ENCODE data around the gene RIPOR1. TPM values are rescaled to one million over a fixed set of nuclear protein-coding genes. Genes with fewer than 3 reads are reported as not detected.
A peak's percentile ranks its signal among the peaks of the same experiment; 100 is the strongest.

Gene RIPOR1
- total and polyA plus RNA-seq, 2 experiments from 2014 or later, result 29.5 to 35.7 TPM

- Histone ChIP-seq H3K9me3 (ENCODE audit: low read depth) (no peaks in the 10 kb centered on the region), H3K4me1 (ENCODE audit: low read depth) (no peaks in the 10 kb centered on the region), H3K27me3 (peaks cover 50% of the 10 kb centered on the region), H3K4me3 (no peak overlapping the region), H3K36me3 (no peaks in the 10 kb centered on the region), H3K27ac (no peak overlapping the region)
- no peak for TF ChIP-seq CTCF (IDR thresholded peaks at IDR 0.05; ENCODE audit: low read depth, low read length)
- DNase-seq (ENCODE audit: low read depth in 1 of 2, low spot score in 1 of 2), result peak in 1 of 2 donors; percentile 50
Measured at GRCh38 chr16:67516296-67517154, 12.1 kb upstream of the RIPOR1 start.

GRCh38 chr16:67517155-67517445 lies 11.5 kb upstream of the RIPOR1 start:
- no peaks in the 10 kb centered on the region for H3K9me3 ChIP-seq (ENCODE audit: low read depth)
- H3K4me3 ChIP-seq, result no peak overlapping the region
- H3K27me3 ChIP-seq, result peaks cover 44% of the 10 kb centered on the region
- H3K4me1 ChIP-seq (ENCODE audit: low read depth), result no peaks in the 10 kb centered on the region
- H3K27ac ChIP-seq, result no peak overlapping the region
- H3K36me3 ChIP-seq, result no peaks in the 10 kb centered on the region
- DNase-seq (ENCODE audit: low read depth in 1 of 2, low spot score in 1 of 2), result no peak
- TF ChIP-seq CTCF (IDR thresholded peaks at IDR 0.05; ENCODE audit: low read depth, low read length), result no peak

- no peaks in the 10 kb centered on the region for H3K4me1 ChIP-seq (ENCODE audit: low read depth)
- no peak overlapping the region for H3K4me3 ChIP-seq
- no peak for TF ChIP-seq CTCF (IDR thresholded peaks at IDR 0.05; ENCODE audit: low read depth, low read length)
- H3K27ac ChIP-seq, result no peak overlapping the region
- no peaks in the 10 kb centered on the region for H3K9me3 ChIP-seq (ENCODE audit: low read depth)
- H3K27me3 ChIP-seq, result peaks cover 41% of the 10 kb centered on the region
- DNase-seq (ENCODE audit: low read depth in 1 of 2, low spot score in 1 of 2), result no peak
- H3K36me3 ChIP-seq, result no peaks in the 10 kb centered on the region
Measured at GRCh38 chr16:67517661-67518423, 10.8 kb upstream of the RIPOR1 start.

- no peak for DNase-seq (ENCODE audit: low read depth in 1 of 2, low spot score in 1 of 2)
- no peak overlapping the region for H3K4me3 ChIP-seq
- no peak for TF ChIP-seq CTCF (IDR thresholded peaks at IDR 0.05; ENCODE audit: low read depth, low read length)
Measured at GRCh38 chr16:67518676-67519075, 10.0 kb upstream of the RIPOR1 start.

GRCh38 chr16:67519242-67519641 lies 9.4 kb upstream of the RIPOR1 start:
- Histone ChIP-seq H3K27ac (no peak overlapping the region), H3K9me3 (ENCODE audit: low read depth) (no peaks in the 10 kb centered on the region), H3K4me1 (ENCODE audit: low read depth) (no peaks in the 10 kb centered on the region), H3K27me3 (peaks cover 47% of the 10 kb centered on the region), H3K4me3 (no peak overlapping the region), H3K36me3 (no peaks in the 10 kb centered on the region)
- DNase-seq (ENCODE audit: low read depth in 1 of 2, low spot score in 1 of 2), result no peak
- TF ChIP-seq CTCF (IDR thresholded peaks at IDR 0.05; ENCODE audit: low read depth, low read length), result no peak

More at GRCh38 chr16:67518676-67519075, 10.0 kb upstream of the RIPOR1 start:
- no peaks in the 10 kb centered on the region for H3K4me1 ChIP-seq (ENCODE audit: low read depth)
- H3K27ac ChIP-seq, result no peak overlapping the region
- H3K9me3 ChIP-seq (ENCODE audit: low read depth), result no peaks in the 10 kb centered on the region
- H3K36me3 ChIP-seq, result no peaks in the 10 kb centered on the region
- H3K27me3 ChIP-seq, result peaks cover 41% of the 10 kb centered on the region
